ENCODE measurements around the gene RNF144A. TPM values are rescaled to one million over a fixed set of nuclear protein-coding genes. Genes with fewer than 3 reads are reported as not detected.

The RNF144A gene
- polyA plus RNA-seq, 1 experiment = 0.12 TPM

DNA sequence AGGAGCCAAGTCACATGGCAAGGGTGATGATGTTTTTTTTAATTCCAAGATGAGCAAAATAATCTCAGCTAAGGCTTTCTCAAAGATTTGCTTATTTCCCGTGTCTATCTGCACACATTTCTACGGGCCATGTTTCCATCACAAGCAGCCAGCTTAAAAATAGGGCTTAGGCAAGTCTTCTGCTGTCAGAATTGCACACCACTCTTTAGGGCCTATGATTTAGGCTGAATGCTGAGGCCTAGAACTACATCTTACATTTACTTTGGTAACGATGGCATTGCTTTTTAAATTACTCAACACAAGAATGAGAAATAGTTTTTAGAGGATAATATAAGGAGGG lies 144.2 kb downstream of the RNF144A start:
- POLR2A ChIA-PET = no interaction called here
- DNase-seq (ENCODE audit: low read depth) = no peak
- CTCF ChIA-PET = no interaction called here
- TF ChIP-seq CTCF (IDR thresholded peaks at IDR 0.05; ENCODE audit: insufficient read depth, low read depth, low read length) = no peak
- H3K4me3 ChIP-seq (ENCODE audit: low read depth, low read length) = no peak overlapping the region
- H3K36me3 ChIP-seq (ENCODE audit: control insufficient read depth, insufficient read depth, low read length) = no peaks in the 10 kb centered on the region
- H3K27me3 ChIP-seq (ENCODE audit: control insufficient read depth, insufficient read depth, low read length) = no peaks in the 10 kb centered on the region

- ChIA-PET CTCF (no interaction called here), POLR2A (no interaction called here)
These were observed 144.7 kb downstream of the RNF144A start for GRCh38 chr2:7061921-7062320.

DNA sequence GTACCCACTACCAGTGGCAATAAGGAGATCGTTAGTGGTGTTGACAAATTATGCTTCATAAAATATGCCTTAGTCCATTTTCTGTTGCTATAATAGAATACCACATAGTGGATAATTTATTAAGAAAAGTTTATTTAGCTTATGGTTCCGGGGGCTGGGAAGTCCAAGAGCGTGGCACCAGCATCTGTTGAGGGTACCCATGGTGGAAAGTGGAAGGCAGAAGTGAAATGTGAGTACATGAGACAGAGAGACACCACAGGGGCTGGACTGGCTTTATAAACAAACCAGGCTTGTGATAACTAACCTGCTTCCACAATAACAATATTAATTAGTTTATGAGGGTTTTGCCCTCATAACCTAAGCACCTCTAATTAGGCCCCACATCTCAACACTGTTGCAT lies 146.6 kb downstream of the RNF144A start:
- Histone ChIP-seq H3K4me3 (ENCODE audit: low read depth, low read length) (no peak overlapping the region), H3K36me3 (ENCODE audit: control insufficient read depth, insufficient read depth, low read length) (no peaks in the 10 kb centered on the region), H3K27me3 (ENCODE audit: control insufficient read depth, insufficient read depth, low read length) (no peaks in the 10 kb centered on the region)
- no peak for DNase-seq (ENCODE audit: low read depth)
- POLR2A ChIA-PET = no interaction called here
- TF ChIP-seq CTCF (IDR thresholded peaks at IDR 0.05; ENCODE audit: insufficient read depth, low read depth, low read length) = no peak
- CTCF ChIA-PET = interaction anchor here (1.1 kb wide), 1 partner anchor 27 kb away, joined by 3 read pairs; no protein-coding TSS in a partner anchor

More at GRCh38 chr2:7061921-7062320, 144.7 kb downstream of the RNF144A start:
- TF ChIP-seq CTCF (IDR thresholded peaks at IDR 0.05; ENCODE audit: insufficient read depth, low read depth, low read length) = no peak
- Histone ChIP-seq H3K27me3 (ENCODE audit: control insufficient read depth, insufficient read depth, low read length) (no peaks in the 10 kb centered on the region), H3K4me3 (ENCODE audit: low read depth, low read length) (no peak overlapping the region), H3K36me3 (ENCODE audit: control insufficient read depth, insufficient read depth, low read length) (no peaks in the 10 kb centered on the region)
- no peak for DNase-seq (ENCODE audit: low read depth)

GRCh38 chr2:7068457-7068856 lies 151.2 kb downstream of the RNF144A start:
- ChIA-PET POLR2A (no interaction called here), CTCF (interaction anchor here (1.6 kb wide), 1 partner anchor 9 kb away, joined by 4 read pairs; no protein-coding TSS in a partner anchor)
- H3K27me3 ChIP-seq (ENCODE audit: control insufficient read depth, insufficient read depth, low read length) = no peaks in the 10 kb centered on the region
- DNase-seq (ENCODE audit: low read depth) = no peak
- H3K36me3 ChIP-seq (ENCODE audit: control insufficient read depth, insufficient read depth, low read length) = no peaks in the 10 kb centered on the region
- no peak for TF ChIP-seq CTCF (IDR thresholded peaks at IDR 0.05; ENCODE audit: insufficient read depth, low read depth, low read length)
- no peak overlapping the region for H3K4me3 ChIP-seq (ENCODE audit: low read depth, low read length)

DNA sequence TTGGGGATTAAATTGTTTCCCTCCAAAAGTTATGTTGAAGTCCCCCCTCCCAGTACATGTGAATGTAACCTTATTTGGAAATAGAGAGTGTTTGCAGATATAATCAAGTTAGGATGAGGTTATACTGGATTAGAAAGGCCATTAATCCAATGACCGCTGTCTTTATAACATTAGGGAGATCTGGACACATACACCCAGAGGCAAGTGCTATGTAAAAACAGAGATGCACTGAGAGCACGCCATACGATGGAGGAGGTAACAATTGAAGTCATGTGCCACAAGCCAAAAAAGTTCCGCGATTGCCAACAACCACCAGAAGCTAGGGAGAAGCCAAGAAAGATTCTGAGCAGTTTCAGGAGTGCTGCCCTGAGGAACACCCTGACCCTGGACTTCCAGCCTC lies 153.3 kb downstream of the RNF144A start:
- CTCF ChIA-PET = interaction anchor here (0.6 to 2.0 kb wide), 2 partner anchors 14 to 18 kb away, joined by 4 read pairs; no protein-coding TSS in a partner anchor
- no peaks in the 10 kb centered on the region for H3K27me3 ChIP-seq (ENCODE audit: control insufficient read depth, insufficient read depth, low read length)
- TF ChIP-seq CTCF (IDR thresholded peaks at IDR 0.05; ENCODE audit: insufficient read depth, low read depth, low read length) = no peak
- POLR2A ChIA-PET = no interaction called here
- H3K4me3 ChIP-seq (ENCODE audit: low read depth, low read length) = no peak overlapping the region
- H3K36me3 ChIP-seq (ENCODE audit: control insufficient read depth, insufficient read depth, low read length) = no peaks in the 10 kb centered on the region
- no peak for DNase-seq (ENCODE audit: low read depth)

All from BJ (cell line).